ENCODE results near the gene C19orf44.

DNA sequence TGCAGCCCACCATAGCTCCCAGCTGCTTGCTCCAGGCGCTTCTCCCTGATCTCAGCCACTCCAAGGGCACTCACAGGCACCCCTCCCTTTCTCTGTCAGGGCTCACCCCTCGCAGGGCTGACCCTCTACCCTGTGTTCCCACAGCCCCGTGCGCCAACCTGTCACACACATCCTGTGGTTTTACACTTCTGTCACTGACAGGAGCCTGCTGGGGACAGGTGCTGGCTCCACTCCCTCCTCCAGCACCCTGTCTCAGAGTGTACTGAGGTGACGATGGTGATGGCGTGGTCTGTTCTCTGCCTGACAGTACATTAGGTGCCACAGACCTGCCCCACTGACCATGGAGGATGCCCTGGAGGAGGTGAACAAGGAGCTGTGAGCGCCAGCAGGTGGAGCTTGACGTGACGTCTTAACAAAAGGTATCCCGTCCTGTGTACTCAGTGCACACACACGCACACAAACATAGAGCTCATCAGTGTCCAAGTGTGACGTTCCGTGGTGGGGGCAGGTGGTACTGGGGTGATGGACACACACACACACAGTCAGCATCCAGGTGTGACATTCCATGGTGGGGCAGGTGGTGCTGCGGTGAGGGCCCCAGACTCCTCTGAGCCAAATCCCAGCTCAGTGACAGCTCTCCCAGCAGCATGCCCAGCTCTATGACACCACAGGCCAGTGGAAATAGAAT, 20.9 kb downstream of the C19orf44 start:
- TF ChIP-seq, protein P1, sequence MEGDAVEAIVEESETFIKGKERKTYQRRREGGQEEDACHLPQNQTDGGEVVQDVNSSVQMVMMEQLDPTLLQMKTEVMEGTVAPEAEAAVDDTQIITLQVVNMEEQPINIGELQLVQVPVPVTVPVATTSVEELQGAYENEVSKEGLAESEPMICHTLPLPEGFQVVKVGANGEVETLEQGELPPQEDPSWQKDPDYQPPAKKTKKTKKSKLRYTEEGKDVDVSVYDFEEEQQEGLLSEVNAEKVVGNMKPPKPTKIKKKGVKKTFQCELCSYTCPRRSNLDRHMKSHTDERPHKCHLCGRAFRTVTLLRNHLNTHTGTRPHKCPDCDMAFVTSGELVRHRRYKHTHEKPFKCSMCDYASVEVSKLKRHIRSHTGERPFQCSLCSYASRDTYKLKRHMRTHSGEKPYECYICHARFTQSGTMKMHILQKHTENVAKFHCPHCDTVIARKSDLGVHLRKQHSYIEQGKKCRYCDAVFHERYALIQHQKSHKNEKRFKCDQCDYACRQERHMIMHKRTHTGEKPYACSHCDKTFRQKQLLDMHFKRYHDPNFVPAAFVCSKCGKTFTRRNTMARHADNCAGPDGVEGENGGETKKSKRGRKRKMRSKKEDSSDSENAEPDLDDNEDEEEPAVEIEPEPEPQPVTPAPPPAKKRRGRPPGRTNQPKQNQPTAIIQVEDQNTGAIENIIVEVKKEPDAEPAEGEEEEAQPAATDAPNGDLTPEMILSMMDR (conservative IDR thresholded peaks at IDR 0.05; ENCODE audit: low read length), result no peak
- TF ChIP-seq EZH2phosphoT487 (IDR thresholded peaks at IDR 0.05; ENCODE audit: borderline replicate concordance, low read depth, low read length), result no peak
